HL-60 (cell line): ENCODE results near the gene SBK3.

ENCODE experiments used
- POLR2AphosphoS5 ChIP-seq: IDR thresholded peaks from 2 replicates; pipeline ENCODE4 v1.6.1; 2012; ENCODE audit warnings: low read depth
- TF ChIP-seq, protein P1 (sequence below): IDR thresholded peaks from one replicate; pipeline ENCODE4 v1.5.1; 2011; ENCODE audit warnings: low read length, control low read depth, inconsistent platforms; ENCODE audit not compliant: insufficient read depth

DNA sequence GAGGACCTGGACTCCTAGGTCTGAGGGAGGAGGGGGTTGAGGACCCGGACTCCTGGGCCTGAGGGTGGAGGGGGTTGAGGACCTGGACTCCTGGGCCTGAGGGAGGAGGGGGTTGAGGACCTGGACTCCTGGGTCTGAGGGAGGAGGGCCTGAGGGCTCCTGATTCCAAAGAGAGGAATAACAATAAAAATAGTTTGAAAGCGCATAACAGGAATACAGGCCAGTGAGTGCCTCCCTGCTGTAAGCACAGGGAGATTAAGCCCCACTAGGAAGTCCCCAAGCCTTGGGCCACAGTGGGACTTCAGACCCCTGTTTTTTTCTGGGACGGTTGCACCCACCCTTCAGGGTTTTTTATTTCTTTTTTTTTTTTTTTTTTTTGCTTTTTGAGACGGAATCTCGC is 7.2 kb downstream of the SBK3 start:
- TF ChIP-seq, protein P1, sequence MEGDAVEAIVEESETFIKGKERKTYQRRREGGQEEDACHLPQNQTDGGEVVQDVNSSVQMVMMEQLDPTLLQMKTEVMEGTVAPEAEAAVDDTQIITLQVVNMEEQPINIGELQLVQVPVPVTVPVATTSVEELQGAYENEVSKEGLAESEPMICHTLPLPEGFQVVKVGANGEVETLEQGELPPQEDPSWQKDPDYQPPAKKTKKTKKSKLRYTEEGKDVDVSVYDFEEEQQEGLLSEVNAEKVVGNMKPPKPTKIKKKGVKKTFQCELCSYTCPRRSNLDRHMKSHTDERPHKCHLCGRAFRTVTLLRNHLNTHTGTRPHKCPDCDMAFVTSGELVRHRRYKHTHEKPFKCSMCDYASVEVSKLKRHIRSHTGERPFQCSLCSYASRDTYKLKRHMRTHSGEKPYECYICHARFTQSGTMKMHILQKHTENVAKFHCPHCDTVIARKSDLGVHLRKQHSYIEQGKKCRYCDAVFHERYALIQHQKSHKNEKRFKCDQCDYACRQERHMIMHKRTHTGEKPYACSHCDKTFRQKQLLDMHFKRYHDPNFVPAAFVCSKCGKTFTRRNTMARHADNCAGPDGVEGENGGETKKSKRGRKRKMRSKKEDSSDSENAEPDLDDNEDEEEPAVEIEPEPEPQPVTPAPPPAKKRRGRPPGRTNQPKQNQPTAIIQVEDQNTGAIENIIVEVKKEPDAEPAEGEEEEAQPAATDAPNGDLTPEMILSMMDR: no peak
- no peak for TF ChIP-seq POLR2AphosphoS5
